Panc1 (cell line): Measurements from ENCODE around the gene PIGV.

Source experiments
- POLR2AphosphoS5 ChIP-seq: IDR thresholded peaks from 2 replicates; pipeline ENCODE4 v1.6.1; 2012; ENCODE audit warnings: mild to moderate bottlenecking, low read depth, low read length, moderate library complexity
- SIN3A ChIP-seq: IDR thresholded peaks from 2 replicates; pipeline ENCODE4 v1.6.1; 2012; ENCODE audit warnings: low read depth, mild to moderate bottlenecking, low read length, moderate library complexity, borderline replicate concordance; ENCODE audit not compliant: insufficient read depth
- TCF7L2 ChIP-seq: IDR thresholded peaks from 2 replicates; pipeline ENCODE4 v1.6.1; 2011; ENCODE audit warnings: mild to moderate bottlenecking, low read depth, low read length, inconsistent platforms
- TF ChIP-seq, protein P1 (sequence below), 2 experiments: IDR thresholded peaks; 2 replicates each; pipeline ENCODE4 v1.6.1; 2011 to 2012; ENCODE audit warnings: low read depth in 2 of 2, control low read depth in 1 of 2, low read length in 1 of 2, mild to moderate bottlenecking in 1 of 2, moderate library complexity in 1 of 2; ENCODE audit not compliant: insufficient read depth in 1 of 2
- TF ChIP-seq, protein P2 (sequence below): fragments of 450-650 bp; IDR thresholded peaks from 2 replicates; pipeline ENCODE4 v1.5.1; 2017; ENCODE audit warnings: mild to moderate bottlenecking

DNA sequence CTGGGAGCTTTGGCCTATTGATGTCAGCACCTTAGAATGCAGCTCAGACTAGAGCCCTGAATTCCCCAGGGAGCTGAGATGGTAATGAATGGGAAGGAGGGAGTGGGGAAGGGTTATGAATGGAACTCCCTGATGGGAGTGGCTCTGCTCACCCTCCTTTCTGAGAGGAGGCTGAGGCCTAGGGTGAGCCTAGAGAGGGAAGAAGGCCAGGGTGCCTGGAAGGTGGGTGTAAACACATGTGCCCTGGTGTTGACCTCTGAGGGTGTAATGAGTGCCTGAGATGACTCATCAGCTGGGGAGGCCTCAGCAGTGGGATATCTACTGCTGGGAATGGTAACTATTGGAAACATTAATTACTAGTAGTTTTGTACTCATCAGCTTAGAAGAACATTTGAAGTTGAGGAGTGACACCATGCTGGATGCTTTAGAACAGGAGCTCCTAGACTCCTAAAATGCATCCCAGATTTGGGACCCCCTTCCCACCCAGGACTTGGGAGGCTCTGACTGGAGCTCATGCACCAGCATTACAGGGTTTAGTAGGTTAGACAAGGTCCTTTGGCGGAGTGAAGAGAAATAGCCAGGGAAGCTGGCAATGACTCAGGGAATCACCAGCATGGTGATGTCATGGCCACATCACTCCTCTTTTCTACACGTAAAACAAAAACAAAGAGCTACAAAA is 16.0 kb upstream of the PIGV start:
- TF ChIP-seq, protein P1, sequence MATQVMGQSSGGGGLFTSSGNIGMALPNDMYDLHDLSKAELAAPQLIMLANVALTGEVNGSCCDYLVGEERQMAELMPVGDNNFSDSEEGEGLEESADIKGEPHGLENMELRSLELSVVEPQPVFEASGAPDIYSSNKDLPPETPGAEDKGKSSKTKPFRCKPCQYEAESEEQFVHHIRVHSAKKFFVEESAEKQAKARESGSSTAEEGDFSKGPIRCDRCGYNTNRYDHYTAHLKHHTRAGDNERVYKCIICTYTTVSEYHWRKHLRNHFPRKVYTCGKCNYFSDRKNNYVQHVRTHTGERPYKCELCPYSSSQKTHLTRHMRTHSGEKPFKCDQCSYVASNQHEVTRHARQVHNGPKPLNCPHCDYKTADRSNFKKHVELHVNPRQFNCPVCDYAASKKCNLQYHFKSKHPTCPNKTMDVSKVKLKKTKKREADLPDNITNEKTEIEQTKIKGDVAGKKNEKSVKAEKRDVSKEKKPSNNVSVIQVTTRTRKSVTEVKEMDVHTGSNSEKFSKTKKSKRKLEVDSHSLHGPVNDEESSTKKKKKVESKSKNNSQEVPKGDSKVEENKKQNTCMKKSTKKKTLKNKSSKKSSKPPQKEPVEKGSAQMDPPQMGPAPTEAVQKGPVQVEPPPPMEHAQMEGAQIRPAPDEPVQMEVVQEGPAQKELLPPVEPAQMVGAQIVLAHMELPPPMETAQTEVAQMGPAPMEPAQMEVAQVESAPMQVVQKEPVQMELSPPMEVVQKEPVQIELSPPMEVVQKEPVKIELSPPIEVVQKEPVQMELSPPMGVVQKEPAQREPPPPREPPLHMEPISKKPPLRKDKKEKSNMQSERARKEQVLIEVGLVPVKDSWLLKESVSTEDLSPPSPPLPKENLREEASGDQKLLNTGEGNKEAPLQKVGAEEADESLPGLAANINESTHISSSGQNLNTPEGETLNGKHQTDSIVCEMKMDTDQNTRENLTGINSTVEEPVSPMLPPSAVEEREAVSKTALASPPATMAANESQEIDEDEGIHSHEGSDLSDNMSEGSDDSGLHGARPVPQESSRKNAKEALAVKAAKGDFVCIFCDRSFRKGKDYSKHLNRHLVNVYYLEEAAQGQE (IDR thresholded peaks at IDR 0.05; ENCODE audit: insufficient read depth in 1 of 2, low read depth in 2 of 2, low read length in 1 of 2), result no peak
- TF ChIP-seq, protein P2, sequence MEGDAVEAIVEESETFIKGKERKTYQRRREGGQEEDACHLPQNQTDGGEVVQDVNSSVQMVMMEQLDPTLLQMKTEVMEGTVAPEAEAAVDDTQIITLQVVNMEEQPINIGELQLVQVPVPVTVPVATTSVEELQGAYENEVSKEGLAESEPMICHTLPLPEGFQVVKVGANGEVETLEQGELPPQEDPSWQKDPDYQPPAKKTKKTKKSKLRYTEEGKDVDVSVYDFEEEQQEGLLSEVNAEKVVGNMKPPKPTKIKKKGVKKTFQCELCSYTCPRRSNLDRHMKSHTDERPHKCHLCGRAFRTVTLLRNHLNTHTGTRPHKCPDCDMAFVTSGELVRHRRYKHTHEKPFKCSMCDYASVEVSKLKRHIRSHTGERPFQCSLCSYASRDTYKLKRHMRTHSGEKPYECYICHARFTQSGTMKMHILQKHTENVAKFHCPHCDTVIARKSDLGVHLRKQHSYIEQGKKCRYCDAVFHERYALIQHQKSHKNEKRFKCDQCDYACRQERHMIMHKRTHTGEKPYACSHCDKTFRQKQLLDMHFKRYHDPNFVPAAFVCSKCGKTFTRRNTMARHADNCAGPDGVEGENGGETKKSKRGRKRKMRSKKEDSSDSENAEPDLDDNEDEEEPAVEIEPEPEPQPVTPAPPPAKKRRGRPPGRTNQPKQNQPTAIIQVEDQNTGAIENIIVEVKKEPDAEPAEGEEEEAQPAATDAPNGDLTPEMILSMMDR, result no peak
- TF ChIP-seq POLR2AphosphoS5 (no peak), SIN3A (no peak), TCF7L2 (no peak)
